Hippocampal formation (tissue), 2 donors: ENCODE results near the gene FCRL5.
"Not testable (repeated sequence)": the region's sequence is repeated elsewhere in the genome, so short reads cannot be mapped to it uniquely, and the experiment has no call there.

Source experiments
- DNase-seq, 2 donors: peaks; one replicate each; lab custom pipeline; 2025; lab: John Stamatoyannopoulos, UW

Gene FCRL5

GRCh38 chr1:157487504-157487903, 64.8 kb downstream of the FCRL5 start:
- DNase-seq, result no peak

DNA sequence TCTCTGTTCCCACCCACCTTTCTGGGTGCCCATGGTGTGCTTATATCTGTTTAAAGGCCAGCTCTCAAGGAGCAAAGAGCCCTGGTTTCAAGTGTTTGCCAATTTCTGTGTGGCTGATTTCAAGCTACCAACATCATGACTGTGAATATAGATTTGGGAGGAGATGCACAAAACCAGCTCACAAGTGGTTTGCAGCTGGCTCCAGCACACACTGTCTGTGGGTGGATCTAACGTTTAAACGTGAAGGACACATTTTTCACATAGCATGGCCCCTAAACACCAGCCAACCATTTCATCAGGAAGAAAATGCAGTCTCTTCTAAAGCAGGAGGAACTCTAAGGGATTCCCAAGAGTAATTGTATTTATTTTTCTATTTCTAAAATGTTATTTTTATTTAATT, 65.2 kb downstream of the FCRL5 start:
- DNase-seq, result no peak

GRCh38 chr1:157486400-157486799, 65.9 kb downstream of the FCRL5 start:
- DNase-seq, result not testable (repeated sequence)

DNA sequence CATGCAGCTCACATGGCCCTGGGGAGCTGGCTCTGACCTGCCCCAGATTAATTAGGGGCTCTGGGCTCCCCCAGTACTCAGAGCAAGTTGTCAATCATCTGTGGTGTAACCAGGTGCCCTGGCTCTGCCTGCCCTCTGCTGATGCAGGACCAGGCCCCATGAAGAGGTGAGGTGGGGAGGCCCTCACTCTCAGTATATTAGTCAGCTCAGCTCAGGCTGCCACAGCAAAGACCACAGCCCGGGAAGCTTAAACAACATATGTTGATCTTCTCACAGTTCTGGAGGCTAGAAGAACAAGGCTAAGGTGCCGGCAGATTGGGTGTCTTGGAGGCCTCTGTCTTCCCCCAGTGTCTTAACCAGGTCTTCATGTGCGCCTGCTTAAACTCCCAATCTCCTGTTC, 66.5 kb downstream of the FCRL5 start:
- no peak for DNase-seq

DNA sequence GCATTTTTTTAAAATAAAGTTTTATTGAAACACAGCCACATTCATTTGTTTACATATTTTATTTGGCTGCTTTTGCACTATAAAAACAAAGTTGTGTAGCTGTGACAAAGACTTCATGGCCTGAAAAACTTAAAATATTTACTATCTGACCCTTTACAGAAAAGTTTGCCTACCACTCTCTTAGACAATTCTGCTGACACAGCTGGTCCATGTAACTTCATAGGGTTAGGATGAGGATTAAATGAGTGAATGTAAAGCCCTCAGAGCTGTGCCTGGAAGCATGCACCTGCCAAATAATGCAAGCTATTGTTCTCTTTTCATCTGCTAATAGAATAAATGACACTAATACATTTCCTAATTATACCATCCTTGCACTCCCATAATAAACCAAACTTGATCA, 67.7 kb downstream of the FCRL5 start:
- DNase-seq, result no peak

DNA sequence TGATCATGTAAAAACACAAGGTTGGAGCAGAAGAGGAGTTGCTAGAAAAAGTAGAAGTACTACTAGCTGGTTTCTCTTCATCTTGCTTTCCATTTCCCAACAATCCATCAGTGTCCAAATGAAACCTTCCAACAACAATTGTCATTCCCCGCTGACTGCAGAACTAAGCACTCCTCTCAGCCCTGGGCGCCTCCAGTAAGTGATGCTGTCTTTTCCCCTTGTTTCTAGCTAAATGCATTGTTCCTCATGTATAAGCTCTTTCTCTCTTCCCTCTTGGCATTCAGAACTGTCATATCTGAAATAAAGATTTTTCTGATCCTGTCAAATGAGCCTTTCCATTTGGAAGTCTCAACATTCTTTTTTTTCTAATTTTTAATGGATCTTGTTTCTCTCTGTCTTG, 68.7 kb downstream of the FCRL5 start:
- DNase-seq, result no peak

GRCh38 chr1:157482717-157483116, 69.6 kb downstream of the FCRL5 start:
- no peak for DNase-seq

DNA sequence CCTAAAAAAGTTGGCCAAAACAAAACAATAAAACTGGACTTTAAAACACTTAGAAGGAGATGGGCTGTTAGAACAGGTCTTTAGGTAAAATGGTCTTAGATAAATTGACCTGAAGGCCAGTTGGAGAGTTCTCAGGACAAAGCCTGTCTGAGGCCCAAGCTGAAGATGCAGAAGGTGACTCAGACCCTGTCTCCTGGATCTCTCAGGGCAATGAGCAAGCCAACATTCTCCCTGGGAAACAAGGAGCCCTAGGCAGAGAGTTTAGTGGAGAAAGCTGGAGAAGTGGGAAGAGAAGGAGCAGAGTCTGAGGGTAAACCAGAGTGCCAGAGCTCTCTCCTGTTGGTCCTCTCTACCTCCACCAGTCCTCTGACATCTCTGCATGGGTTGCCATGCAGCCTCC, 70.1 kb downstream of the FCRL5 start:
- DNase-seq, result no peak

- DNase-seq, result no peak
Observed at GRCh38 chr1:157478030-157478429, 74.3 kb downstream of the FCRL5 start.

GRCh38 chr1:157477419-157477818, 74.9 kb downstream of the FCRL5 start:
- no peak for DNase-seq

DNA sequence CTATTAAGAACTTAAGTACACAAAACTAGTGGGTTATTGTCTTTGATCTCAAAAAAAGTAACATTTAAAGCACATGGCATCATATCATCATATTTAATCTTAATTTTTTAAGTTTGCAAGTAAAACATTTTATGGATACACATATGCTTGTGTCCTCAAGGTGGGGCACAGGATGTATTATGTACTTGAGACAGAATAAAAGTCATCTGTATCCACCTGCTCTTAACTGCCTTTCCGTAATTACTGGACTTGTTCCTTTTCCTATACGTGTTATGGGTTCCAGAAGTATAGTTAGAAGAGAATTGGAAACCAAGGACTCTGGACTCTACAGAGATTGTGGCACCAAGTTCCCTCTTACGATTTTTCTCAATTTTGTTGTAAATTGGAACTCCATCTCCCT, 79.4 kb downstream of the FCRL5 start:
- DNase-seq, result no peak

DNA sequence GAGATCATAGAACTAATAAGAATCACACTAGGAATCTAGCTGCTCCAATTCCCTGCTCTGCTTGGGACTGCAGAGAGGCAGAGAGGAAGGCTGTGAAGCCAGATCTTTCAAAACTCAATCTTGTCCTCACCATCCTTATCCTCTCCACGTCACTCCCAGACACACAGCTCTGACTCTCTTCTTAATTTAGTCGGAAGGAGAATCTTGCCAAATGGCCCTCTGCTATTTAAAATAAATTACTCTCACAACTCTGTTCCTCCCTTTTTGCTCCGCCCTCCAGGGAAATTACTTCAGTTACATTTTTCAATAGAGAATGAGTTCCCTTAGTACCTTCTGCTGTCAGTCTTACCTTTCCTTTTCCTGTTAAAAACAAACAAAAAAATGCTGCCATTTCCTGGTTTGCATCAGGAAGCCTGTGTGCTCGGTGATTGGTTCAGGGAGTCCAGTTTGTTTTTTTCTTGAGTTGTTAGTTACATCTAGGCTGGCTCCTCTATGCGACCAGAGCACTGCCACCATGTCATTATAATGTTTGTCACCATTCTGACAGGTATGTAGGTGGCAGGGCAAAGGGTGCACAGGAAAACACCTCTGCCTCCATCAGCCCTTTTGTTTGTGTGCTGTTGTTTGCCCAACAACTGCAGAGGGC, 80.1 kb downstream of the FCRL5 start:
- DNase-seq, result no peak

GRCh38 chr1:157471531-157471930, 80.8 kb downstream of the FCRL5 start:
- no peak for DNase-seq

DNA sequence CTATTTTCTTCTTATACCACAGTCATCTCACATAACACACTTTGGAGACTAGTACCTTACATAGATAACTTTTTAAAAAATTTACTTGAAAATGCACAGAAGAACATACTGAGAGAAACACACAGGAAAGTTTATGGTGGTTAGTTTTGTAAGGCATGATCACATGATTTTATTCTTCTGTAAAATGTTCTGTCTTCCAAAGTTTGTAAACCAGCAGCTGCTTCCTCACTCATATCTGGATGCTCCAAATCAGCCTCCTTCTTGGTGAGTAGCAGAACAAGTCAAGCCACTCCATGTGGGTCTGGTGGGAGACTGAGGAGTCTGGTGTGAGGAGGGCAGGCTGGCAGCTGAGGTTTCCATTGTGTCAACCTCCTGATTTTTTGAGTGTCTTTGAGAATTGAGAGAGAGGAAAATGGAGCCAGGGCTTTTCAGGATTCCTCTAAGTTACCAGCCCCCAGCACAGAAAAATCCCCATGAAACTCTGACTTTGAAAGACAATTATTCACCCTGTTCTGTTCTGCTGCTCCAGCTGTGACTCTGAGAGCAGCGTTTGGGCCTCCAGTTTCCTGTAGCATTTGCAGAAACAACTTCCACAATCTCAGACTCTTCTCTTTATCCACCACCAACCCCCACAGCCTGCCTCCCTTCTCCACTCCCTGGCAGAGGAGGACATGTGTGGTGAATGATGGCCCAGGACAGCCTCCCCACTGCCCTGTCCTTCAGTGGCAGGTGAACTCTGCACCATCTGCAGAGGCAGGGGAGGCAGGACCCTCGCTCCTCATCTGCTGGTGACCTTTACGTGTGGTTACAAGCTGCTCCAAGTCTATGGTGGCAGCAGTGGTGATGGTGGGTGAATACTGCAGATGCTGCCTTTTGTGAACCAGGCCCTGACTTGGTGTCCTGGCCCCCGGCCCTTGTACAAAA, 82.3 kb downstream of the FCRL5 start:
- DNase-seq, result no peak

DNA sequence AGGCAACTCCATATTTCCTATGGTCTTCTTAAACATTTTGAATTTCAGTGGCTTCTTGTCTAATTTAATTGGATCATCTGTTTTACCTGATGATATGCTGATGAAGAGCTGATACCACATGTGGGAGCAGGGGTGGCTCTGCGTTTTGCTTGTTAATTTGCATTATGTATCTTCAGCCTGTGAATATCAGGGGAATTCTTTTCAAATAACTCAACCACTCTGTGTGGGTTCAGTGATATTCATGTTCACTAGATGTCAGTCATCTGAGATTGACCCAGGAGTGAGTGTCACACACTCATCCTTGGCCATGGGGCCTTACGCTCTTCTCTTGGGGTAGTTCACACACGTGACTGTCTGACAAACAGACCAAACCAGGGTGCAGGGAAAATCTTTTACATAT, 83.0 kb downstream of the FCRL5 start:
- no peak for DNase-seq

- no peak for DNase-seq
Observed at GRCh38 chr1:157466011-157466410, 86.3 kb downstream of the FCRL5 start.
